Testis (tissue), 3 donors: ENCODE measurements around the gene WRAP73. TPM values are rescaled to one million over a fixed set of nuclear protein-coding genes. Genes with fewer than 3 reads are reported as not detected.

Experiments
- DNase-seq: peaks from one replicate; pipeline ENCODE4 v3.0.0-alpha.2; 2019
- H3K27ac ChIP-seq, 2 donors: fragments of 200-600 bp; sonication (generic); one replicate each; pipeline ENCODE4 v1.5.1; 2019
- H3K27me3 ChIP-seq: fragments of 200-600 bp; sonication (generic); one replicate; pipeline ENCODE4 v1.5.1; 2019
- H3K36me3 ChIP-seq: fragments of 200-600 bp; sonication (generic); one replicate; pipeline ENCODE4 v1.5.1; 2017; ENCODE audit warnings: low read depth; ENCODE audit errors: missing control alignments
- H3K4me1 ChIP-seq: fragments of 200-600 bp; sonication (generic); one replicate; pipeline ENCODE4 v1.5.1; 2019
- H3K4me3 ChIP-seq, 2 donors: fragments of 200-600 bp; sonication (generic); one replicate each; pipeline ENCODE4 v1.5.1; 2017 to 2019
- H3K9me3 ChIP-seq: fragments of 200-600 bp; sonication (generic); one replicate; pipeline ENCODE4 v1.5.1; 2017
- POLR2A ChIP-seq: fragments of 450-650 bp; IDR thresholded peaks from one replicate; pipeline ENCODE4 v1.6.1; 2017; ENCODE audit warnings: antibody characterized with exemption, mild to moderate bottlenecking, moderate library complexity
- WGBS, 2 donors: methylation state at CpG; one replicate each; pipeline ENCODE4 v1.1.5; 2018; 5-methylcytosine and 5-hydroxymethylcytosine counted together
- intact Hi-C: fragments of 100-400 bp; cut with DNase I; formaldehyde crosslinking; loops from one replicate; pipeline ENCODE4 v1.15.1; 2023; ENCODE audit warnings: low total_unique reads
- polyA plus RNA-seq: library from polyadenylated mRNA; stranded (reverse); fragments of 350-450 nt; fragmentation: Illumina TruSeq; extraction: RNeasy Lipid Tissue Mini Kit (QIAGEN cat#74804); gene quantifications from one replicate; pipeline ENCODE4 v1.2.3, GENCODE V29; 2014; ENCODE audit warnings: low read depth, low replicate concordance; ENCODE audit not compliant: insufficient read depth
- total RNA-seq, 2 donors: library from RNA; depleted of rRNA; stranded (reverse); fragments of >200 nt; gene quantifications; one replicate each; pipeline ENCODE4 v1.2.3, GENCODE V29; 2016
- TF ChIP-seq, protein P1 (sequence below), 3 experiments: fragments of 450-650 bp in 2 of 3; fragments of 200-600 bp in 1 of 3; sonication (generic) in 1 of 3; IDR thresholded peaks; one replicate each; pipeline ENCODE4 v1.5.1; 2016 to 2019; ENCODE audit warnings: antibody characterized with exemption in 3 of 3, mild to moderate bottlenecking in 2 of 3, moderate library complexity in 1 of 3

Gene WRAP73
- total and polyA plus RNA-seq, 3 donors from 2014 or later, result 26.1 to 34.2 (median 32.5) TPM

DNA sequence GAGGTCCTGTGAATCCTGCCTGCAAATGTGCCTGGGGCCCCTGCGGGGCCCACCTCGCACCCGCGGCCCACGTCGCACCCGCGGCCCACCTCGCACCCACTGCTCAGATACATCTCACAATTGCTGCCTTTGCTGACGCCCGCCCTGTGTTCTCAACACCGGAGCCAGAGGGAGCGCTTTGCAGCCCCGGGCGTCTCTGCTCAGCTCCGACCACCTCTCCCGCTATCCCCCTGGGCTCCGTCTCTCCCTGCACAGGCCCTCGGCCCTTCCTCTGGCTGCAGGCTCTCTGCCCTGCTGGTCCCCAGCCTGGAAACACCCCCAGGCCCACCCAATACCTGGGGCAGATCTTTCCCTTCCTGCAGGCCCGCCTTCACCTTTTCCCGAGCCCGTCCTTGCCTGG is 47.2 kb upstream of the WRAP73 start:
- intact Hi-C loops, result no loop called here
- Histone ChIP-seq H3K4me3 (no peak overlapping the region), H3K4me1 (no peaks in the 10 kb centered on the region), H3K27ac (no peak overlapping the region), H3K9me3 (no peaks in the 10 kb centered on the region), H3K27me3 (no peaks in the 10 kb centered on the region), H3K36me3 (no peaks in the 10 kb centered on the region)
- no peak for DNase-seq
- TF ChIP-seq, protein P1, sequence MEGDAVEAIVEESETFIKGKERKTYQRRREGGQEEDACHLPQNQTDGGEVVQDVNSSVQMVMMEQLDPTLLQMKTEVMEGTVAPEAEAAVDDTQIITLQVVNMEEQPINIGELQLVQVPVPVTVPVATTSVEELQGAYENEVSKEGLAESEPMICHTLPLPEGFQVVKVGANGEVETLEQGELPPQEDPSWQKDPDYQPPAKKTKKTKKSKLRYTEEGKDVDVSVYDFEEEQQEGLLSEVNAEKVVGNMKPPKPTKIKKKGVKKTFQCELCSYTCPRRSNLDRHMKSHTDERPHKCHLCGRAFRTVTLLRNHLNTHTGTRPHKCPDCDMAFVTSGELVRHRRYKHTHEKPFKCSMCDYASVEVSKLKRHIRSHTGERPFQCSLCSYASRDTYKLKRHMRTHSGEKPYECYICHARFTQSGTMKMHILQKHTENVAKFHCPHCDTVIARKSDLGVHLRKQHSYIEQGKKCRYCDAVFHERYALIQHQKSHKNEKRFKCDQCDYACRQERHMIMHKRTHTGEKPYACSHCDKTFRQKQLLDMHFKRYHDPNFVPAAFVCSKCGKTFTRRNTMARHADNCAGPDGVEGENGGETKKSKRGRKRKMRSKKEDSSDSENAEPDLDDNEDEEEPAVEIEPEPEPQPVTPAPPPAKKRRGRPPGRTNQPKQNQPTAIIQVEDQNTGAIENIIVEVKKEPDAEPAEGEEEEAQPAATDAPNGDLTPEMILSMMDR (IDR thresholded peaks at IDR 0.05), result no peak
- no peak for TF ChIP-seq POLR2A
- WGBS, 2 donors, result 92 to 99% methylated on average over 19 to 22 of the region's 22 CpGs

DNA sequence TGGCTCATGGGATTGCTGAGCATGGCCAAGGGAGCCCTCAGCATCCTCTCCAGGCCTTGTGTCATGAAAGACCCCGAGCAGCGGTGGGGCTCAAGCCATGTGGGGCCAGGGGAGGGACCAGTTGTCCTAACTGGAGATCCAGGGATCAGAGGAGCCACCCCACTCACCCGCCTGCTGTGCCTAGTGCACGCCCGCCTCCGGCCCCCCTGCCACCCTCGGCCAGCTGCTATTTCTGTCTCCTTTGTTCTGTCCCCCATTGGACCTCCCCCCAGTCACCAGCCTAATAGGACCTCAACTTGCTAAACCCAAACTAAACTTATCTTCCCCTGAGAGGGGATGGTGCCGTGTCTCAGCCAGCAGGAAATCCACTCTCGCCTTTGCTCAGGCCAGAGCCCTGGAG is 46.8 kb upstream of the WRAP73 start:
- intact Hi-C loops, result no loop called here
- Histone ChIP-seq H3K27ac (no peak overlapping the region), H3K9me3 (no peaks in the 10 kb centered on the region), H3K4me1 (no peaks in the 10 kb centered on the region), H3K36me3 (no peaks in the 10 kb centered on the region), H3K27me3 (no peaks in the 10 kb centered on the region), H3K4me3 (no peak overlapping the region)
- WGBS, 2 donors, result 89 to 94% methylated on average over 9 of the region's 9 CpGs
- no peak for TF ChIP-seq POLR2A
- TF ChIP-seq, protein P1 (IDR thresholded peaks at IDR 0.05), result no peak
- no peak for DNase-seq

DNA sequence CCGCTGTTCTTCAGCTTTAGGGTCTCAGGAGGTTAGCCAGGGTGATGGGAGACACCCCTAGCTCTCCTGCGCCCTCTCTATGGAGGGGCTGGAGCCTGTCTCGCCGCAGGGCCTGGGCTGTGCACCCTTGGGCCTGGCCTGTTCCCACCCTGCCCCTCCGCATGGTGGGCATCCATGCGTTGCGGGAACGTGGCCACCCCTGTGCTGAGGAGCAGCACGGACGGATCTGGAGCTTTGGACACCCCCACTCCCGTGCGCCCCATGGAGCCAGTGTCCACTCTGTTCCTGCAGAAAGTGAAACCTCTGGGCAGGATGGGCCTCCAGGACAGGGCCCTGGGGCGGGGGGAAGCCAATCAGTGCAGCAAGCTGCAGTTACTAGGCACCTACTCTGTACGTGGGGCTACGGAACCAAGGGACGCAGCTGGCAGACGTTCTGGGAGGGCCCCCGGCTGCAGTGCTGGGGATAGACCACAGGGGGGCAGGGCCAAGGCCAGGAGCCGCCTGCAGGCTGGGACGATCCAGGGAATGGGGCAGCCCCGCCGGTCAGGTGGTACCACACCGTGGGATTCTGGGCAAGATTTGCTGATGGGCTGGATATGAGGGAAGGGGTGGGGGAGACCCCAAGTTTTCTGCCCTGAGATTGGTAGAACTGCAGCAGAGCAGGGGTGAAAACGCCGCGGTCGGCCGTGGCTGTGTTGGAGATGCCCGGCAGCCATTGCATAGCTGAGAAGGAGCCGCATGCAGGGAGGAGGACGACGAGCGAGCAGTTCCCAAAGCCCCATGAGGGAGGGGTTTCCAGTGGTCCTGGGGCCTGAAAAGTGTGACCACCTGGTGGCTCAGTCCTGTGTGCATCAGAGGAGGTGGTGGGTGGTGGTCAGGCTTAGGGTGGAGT is 45.7 kb upstream of the WRAP73 start:
- TF ChIP-seq, protein P1 (IDR thresholded peaks at IDR 0.05), result peak; percentile 40 to 77 (median 76)
- TF ChIP-seq POLR2A, result no peak
- peak; percentile 59 for DNase-seq
- Histone ChIP-seq H3K9me3 (no peaks in the 10 kb centered on the region), H3K4me3 (no peak overlapping the region), H3K4me1 (no peaks in the 10 kb centered on the region), H3K27ac (no peak overlapping the region), H3K27me3 (no peaks in the 10 kb centered on the region), H3K36me3 (no peaks in the 10 kb centered on the region)
- 45 to 52% methylated on average over 28 to 33 of the region's 33 CpGs for WGBS, 2 donors
- intact Hi-C loops, result no loop called here

DNA sequence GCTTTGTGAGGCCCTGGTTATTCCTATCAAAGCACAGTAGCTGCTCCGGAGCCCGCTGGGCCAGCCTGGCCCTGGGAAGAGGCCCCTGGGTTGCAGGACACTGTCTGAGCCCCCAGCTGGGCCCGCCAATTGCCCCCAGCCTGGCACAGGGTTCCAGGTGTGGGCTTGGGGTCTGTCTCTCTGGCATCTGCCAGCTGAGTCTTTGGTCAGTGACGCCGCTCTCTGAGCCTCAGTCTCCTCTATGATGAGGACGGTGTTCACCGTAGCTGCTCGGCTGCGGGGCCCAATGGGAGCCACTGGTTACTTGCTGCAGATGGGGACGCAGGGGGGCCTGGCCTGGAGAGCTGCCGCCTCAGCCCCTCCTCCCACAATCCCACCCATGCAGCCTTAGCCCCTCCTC is 43.4 kb upstream of the WRAP73 start:
- H3K27me3 ChIP-seq, result no peaks in the 10 kb centered on the region
- no peak overlapping the region for H3K27ac ChIP-seq
- H3K9me3 ChIP-seq, result no peaks in the 10 kb centered on the region
- DNase-seq, result no peak
- no peaks in the 10 kb centered on the region for H3K36me3 ChIP-seq
- H3K4me1 ChIP-seq, result no peaks in the 10 kb centered on the region
- intact Hi-C loops, result no loop called here
- TF ChIP-seq, protein P1 (IDR thresholded peaks at IDR 0.05), result no peak
- TF ChIP-seq POLR2A, result no peak
- no peak overlapping the region for H3K4me3 ChIP-seq
- WGBS, 2 donors, result 90% methylated on average over 11 of the region's 11 CpGs; no CpG with 5 or more reads in 1 of the 2 donors
